ENCODE measurements around the gene IGSF11.
A peak's percentile ranks its signal among the peaks of the same experiment; 100 is the strongest.

The IGSF11 gene

DNA sequence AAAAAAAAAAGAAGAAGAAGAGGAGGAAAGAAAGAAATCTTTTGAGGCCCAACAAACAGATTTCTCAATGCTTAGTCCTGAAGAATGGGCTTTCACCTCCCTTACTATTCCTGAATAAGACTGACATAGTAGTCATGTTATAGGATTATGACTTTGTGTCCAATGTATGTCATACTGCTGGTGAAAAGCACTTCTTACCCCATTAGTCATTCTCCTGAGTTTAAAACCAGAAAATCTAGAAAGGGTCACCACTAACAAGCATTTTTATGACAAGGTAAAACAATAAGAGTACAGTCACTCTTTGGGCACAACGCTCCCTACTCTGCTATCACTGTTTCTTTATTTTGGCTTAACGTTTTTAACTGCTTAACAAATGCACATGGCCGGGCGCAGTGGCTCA lies 88.2 kb downstream of the IGSF11 start:
- no peak for DNase-seq

DNA sequence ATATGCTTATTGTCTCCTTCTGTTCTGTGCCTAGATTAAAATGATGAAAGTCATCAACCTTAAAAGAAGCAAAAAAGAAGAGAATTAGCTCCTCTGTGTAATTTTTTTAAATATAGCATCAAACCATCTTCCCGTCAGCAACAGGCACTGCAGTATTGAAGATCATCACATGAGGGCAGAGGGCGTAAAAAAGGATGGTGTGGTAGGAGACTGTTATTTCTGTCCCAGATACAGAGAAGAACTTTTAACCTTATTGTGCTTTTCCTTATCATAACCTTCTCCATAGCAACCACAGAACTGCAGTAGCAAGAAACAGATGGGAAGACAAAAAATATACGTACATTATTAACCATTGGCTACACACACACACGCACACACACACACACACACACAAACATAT lies 88.8 kb downstream of the IGSF11 start:
- no peak for DNase-seq

- no peak for DNase-seq
Observed at GRCh38 chr3:118943597-118943996, 91.0 kb downstream of the IGSF11 start.

GRCh38 chr3:118942671-118943070 lies 92.0 kb downstream of the IGSF11 start:
- DNase-seq = no peak

DNA sequence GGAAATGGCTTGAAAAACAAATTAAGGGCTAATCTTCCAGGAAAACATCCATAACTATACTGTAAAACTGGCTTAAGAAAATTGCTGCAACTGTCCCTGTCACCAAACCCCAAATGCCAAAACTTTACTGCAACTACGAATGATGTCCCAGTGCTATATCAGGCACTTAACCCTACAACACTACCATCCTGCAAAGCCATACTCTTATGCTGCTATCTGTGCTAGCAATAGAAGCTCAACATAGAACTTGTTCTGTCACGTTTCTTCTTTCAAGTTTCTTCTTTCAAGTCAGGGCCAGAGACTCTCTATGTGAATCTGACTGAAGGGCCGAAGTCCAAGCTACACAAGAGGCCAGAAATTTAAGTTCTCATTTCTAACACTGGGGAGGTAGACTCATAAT lies 92.5 kb downstream of the IGSF11 start:
- no peak for DNase-seq

GRCh38 chr3:118941236-118941635 lies 93.4 kb downstream of the IGSF11 start:
- DNase-seq = no peak

GRCh38 chr3:118938183-118938961 lies 96.3 kb downstream of the IGSF11 start:
- DNase-seq = no peak

DNA sequence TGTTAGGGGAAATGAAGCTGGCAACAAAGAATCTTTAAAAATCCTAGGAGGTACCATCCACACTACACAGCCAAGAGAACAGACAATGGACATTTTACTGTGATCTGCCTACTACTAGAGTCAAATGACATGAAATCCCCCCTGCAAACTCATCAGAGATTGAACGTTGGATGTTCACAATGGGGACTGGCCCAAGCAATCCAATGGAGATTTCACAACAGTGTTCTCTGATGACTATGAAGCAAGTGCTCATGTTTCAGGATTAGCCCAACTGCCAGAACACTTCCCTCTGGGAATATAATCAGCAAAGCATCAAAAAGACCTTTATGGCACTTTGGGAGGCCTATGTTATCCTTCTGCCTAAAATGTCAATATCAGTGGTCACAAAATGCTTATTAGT lies 97.8 kb downstream of the IGSF11 start:
- no peak for DNase-seq

GRCh38 chr3:118932822-118933558 lies 101.7 kb downstream of the IGSF11 start:
- DNase-seq = no peak

GRCh38 chr3:118931996-118932395 lies 102.7 kb downstream of the IGSF11 start:
- no peak for DNase-seq

DNA sequence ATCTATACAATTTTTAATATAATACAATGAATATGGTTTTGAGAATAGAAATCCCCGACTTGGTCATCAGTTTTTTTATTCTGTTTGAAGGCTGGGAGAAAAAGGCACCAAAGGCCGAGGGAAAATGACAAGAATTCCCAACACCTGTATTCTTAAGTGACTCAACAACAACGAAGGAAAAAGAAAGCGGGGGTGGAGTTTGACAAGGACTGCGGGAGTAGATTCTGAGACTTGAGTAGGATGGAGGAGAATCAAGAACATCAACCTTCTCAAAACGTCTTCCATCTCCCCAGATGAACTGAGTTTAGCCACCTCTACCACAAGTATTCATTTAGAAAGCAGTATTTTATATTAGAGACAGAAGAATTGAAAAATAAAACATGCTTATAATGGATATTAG lies 107.2 kb downstream of the IGSF11 start:
- DNase-seq = no peak

- no peak for DNase-seq
Observed at GRCh38 chr3:118912188-118912587, 122.5 kb downstream of the IGSF11 start.

DNA sequence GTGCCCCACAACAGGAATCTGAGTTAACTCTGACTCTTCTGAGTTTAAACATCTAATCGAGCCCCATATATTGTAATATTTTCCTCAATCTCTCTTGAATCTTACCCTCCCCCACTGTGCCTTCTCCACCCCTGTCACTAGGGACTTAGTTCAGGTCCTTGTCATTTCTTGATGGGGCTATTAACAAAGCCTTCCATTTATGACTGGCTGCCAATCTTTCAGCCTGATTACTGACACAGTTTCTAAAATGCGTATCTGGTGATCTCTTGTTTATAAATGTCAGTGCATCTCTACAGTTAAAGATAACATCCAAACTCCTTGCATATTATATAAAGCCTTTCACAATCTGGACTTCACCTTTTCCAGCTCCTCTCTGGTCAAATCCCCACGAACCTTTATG lies 124.3 kb downstream of the IGSF11 start:
- DNase-seq = no peak

DNA sequence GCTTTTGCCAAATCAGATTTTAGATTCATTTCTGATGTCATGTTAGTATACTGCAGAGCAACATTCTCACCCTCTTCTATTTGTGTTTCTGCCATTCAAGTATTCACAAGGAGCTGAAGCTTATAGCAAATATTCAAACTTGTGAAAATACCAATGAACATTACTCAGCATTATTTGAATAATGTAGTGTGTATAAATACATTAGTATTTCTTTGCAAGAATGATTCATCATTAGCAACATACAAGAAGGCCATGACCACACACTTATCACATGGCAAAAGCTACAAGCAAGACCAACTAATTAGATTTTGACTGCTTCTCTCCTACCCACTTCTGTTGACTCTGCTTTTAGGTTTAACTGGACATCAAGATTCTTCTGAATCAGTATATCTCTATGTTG lies 124.9 kb downstream of the IGSF11 start:
- no peak for DNase-seq

- DNase-seq = no peak
Observed at GRCh38 chr3:118907909-118908308, 126.7 kb downstream of the IGSF11 start.

GRCh38 chr3:118900737-118901525 lies 133.7 kb downstream of the IGSF11 start:
- no peak for DNase-seq

- DNase-seq = no peak
Observed at GRCh38 chr3:118890206-118890605, 144.4 kb downstream of the IGSF11 start.

DNA sequence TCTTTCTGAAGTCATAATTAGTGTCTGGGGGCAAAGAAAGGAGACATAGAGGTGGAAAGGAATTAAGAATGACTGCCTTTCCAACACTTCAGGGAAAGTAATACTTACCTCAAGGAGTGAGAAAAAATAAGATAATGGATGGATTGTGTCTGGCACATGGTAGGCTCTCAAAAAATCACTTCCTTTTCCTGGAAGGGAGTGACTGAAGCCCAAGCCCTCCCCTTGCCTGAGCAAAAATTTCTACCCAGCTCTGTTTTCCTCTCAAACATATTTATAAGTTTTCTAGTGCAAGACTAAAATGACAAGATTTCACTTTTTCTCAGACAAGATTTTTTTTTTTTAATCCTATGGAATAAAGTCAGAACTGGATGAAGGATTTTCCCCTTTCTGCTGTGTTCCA lies 145.0 kb downstream of the IGSF11 start:
- DNase-seq = no peak

DNA sequence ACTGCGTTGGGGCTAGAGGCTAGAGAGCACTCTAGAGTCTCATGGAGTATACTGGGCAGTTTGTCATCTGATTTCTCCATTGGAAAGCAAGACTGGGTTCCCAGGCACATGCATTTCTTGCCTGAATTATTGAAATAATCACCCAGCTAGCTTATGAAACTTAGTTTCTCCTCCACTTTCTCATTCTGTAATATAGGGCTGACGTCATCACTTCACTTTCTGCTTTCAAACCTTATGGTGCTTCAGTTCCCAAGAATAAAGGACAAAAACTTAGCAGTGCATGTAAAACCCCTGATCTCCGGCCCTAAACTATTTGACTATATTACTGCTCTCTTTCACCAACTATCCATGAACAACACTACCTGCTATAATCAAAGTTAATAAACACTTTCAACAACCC lies 147.9 kb downstream of the IGSF11 start:
- no peak for DNase-seq

GRCh38 chr3:118884748-118885206 lies 149.9 kb downstream of the IGSF11 start:
- peak; percentile 66 to 80 for DNase-seq

DNA sequence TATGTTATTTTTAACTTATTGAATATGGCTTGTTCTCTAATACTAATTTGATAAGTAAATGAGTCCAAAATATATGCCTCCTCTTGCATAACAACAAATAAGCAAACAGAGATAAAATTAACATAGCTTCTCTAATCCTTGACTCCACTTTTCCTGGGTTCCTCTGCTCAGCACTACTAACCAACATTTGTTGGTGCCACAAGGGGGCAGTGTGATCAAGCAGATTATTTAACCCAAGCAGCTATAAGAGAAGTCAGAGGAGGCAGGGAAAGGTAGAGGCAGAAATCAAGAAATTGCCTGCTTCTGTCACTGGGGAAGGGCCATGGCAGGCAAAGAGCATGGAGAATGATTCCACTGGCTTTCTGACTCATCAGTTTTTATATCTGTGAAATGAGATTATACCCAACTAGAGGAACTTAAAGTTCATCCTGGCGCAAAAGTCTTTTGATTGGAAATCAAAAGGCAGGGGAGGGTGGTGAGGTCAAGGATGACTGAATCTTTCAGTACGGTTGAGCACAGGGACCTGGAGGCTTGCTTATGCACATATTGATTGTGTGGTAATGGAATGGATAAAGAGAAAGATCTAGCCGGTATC lies 152.2 kb downstream of the IGSF11 start:
- peak; percentile 47 to 62 for DNase-seq

DNA sequence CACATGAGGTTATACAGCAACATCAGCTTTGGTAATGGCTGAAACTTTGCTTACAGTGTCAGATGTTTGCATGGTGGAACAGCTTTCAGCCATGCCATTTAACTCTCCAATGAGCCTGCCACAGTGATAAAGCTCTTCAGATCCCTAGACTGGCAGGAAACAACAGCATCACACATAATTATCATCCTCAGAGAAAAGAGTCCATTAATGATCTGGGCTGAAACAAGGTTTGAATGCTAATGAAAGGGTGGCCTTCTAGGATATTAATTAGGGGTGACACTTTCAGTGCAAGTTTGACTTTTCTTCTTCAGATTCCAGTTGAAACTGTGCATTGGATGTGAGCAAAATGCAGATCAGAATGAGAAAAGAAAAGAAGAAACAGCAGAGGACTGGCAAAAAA lies 166.6 kb downstream of the IGSF11 start:
- no peak for DNase-seq

GRCh38 chr3:118863731-118864322 lies 170.8 kb downstream of the IGSF11 start:
- no peak for DNase-seq
